H9 (cell line): ENCODE data around the gene SELPLG. TPM values are rescaled to one million over a fixed set of nuclear protein-coding genes. Genes with fewer than 3 reads are reported as not detected.

Experiments
- DNase-seq: peaks from one replicate; pipeline ENCODE4 v3.0.0-alpha.2; 2017
- H2AFZ ChIP-seq: one replicate; pipeline ENCODE4 v1.6.1; 2013; ENCODE audit warnings: mild to moderate bottlenecking, low read length, control low read depth, moderate library complexity
- H2AK5ac ChIP-seq: 2 replicates; pipeline ENCODE4 v1.6.1; 2013; ENCODE audit warnings: low read length, control low read depth, mixed read lengths; ENCODE audit not compliant: insufficient read length
- H2BK120ac ChIP-seq: one replicate; pipeline ENCODE4 v1.6.1; 2013; ENCODE audit warnings: low read depth, mild to moderate bottlenecking, low read length, control low read depth, inconsistent platforms; ENCODE audit not compliant: poor library complexity, severe bottlenecking
- H2BK12ac ChIP-seq: 2 replicates; pipeline ENCODE4 v1.6.1; 2013; ENCODE audit warnings: low read length, control low read depth, mixed read lengths, low read depth; ENCODE audit not compliant: insufficient read length
- H2BK15ac ChIP-seq: 2 replicates; pipeline ENCODE4 v1.6.1; 2013; ENCODE audit warnings: low read depth, low read length, control low read depth
- H2BK20ac ChIP-seq: one replicate; pipeline ENCODE4 v1.6.1; 2013; ENCODE audit warnings: low read depth, mild to moderate bottlenecking, low read length, control low read depth, inconsistent platforms; ENCODE audit not compliant: poor library complexity, severe bottlenecking
- H2BK5ac ChIP-seq: 2 replicates; pipeline ENCODE4 v1.6.1; 2013; ENCODE audit warnings: low read length, control low read depth, mixed read lengths; ENCODE audit not compliant: insufficient read length
- H3K14ac ChIP-seq: 2 replicates; pipeline ENCODE4 v1.6.1; 2013; ENCODE audit warnings: low read length, control low read depth; ENCODE audit not compliant: insufficient read depth
- H3K18ac ChIP-seq: 2 replicates; pipeline ENCODE4 v1.6.1; 2013; ENCODE audit warnings: low read depth, mild to moderate bottlenecking, mixed read lengths, low read length, control low read depth; ENCODE audit not compliant: insufficient read length
- H3K23ac ChIP-seq: 2 replicates; pipeline ENCODE4 v1.6.1; 2013; ENCODE audit warnings: low read length, control low read depth, mixed read lengths, low read depth; ENCODE audit not compliant: insufficient read length
- H3K23me2 ChIP-seq: 2 replicates; pipeline ENCODE4 v1.6.1; 2013; ENCODE audit warnings: low read depth, mild to moderate bottlenecking, mixed read lengths, low read length, control low read depth; ENCODE audit not compliant: insufficient read length, poor library complexity, severe bottlenecking
- H3K27ac ChIP-seq: 2 replicates; pipeline ENCODE4 v1.5.1; 2013; ENCODE audit warnings: low read length, control low read depth, mixed read lengths, low read depth; ENCODE audit not compliant: insufficient read length
- H3K27me3 ChIP-seq: 2 replicates; pipeline ENCODE4 v1.6.1; 2013; ENCODE audit warnings: low read length, control low read depth, inconsistent platforms; ENCODE audit not compliant: insufficient read depth
- H3K4ac ChIP-seq: 2 replicates; pipeline ENCODE4 v1.6.1; 2013; ENCODE audit warnings: low read depth, mild to moderate bottlenecking, control low read depth, inconsistent platforms, low read length, moderate library complexity
- H3K4me1 ChIP-seq: 2 replicates; pipeline ENCODE4 v1.6.1; 2013; ENCODE audit warnings: low read length, control low read depth, inconsistent platforms; ENCODE audit not compliant: insufficient read depth
- H3K4me2 ChIP-seq: 2 replicates; pipeline ENCODE4 v1.6.1; 2013; ENCODE audit warnings: low read length, control low read depth, mixed read lengths; ENCODE audit not compliant: insufficient read length, insufficient read depth
- H3K56ac ChIP-seq: 2 replicates; pipeline ENCODE4 v1.6.1; 2013; ENCODE audit warnings: low read depth, mild to moderate bottlenecking, mixed read lengths, low read length, control low read depth; ENCODE audit not compliant: insufficient read length
- H3K79me1 ChIP-seq: 2 replicates; pipeline ENCODE4 v1.6.1; 2013; ENCODE audit warnings: low read depth, mild to moderate bottlenecking, moderate library complexity, low read length, control low read depth, inconsistent platforms; ENCODE audit not compliant: insufficient read depth, poor library complexity, severe bottlenecking
- H3K79me2 ChIP-seq: 2 replicates; pipeline ENCODE4 v1.6.1; 2013; ENCODE audit warnings: low read length, control low read depth, inconsistent platforms; ENCODE audit not compliant: insufficient read depth
- H3K9ac ChIP-seq: 2 replicates; pipeline ENCODE4 v1.6.1; 2013; ENCODE audit warnings: low read length, control low read depth, mixed read lengths; ENCODE audit not compliant: insufficient read length; ENCODE audit errors: extremely low read depth
- H3K9me3 ChIP-seq: one replicate; pipeline ENCODE4 v1.6.1; 2013; ENCODE audit warnings: low read depth, low read length, inconsistent platforms; ENCODE audit not compliant: control insufficient read depth
- H3T11ph ChIP-seq: one replicate; pipeline ENCODE4 v1.6.1; 2013; ENCODE audit warnings: mild to moderate bottlenecking, low read length, control low read depth, inconsistent platforms
- H4K20me1 ChIP-seq: one replicate; pipeline ENCODE4 v1.6.1; 2013; ENCODE audit not compliant: control insufficient read depth, insufficient read length, insufficient read depth
- H4K5ac ChIP-seq: 2 replicates; pipeline ENCODE4 v1.6.1; 2013; ENCODE audit warnings: low read depth, mild to moderate bottlenecking, mixed read lengths, low read length, control low read depth; ENCODE audit not compliant: insufficient read length
- H4K8ac ChIP-seq: replicated peaks from 2 replicates; pipeline ENCODE4 v1.6.1; 2013; ENCODE audit warnings: low read length, control low read depth, mixed read lengths, low read depth; ENCODE audit not compliant: insufficient read length
- H4K91ac ChIP-seq: 2 replicates; pipeline ENCODE4 v1.6.1; 2013; ENCODE audit warnings: low read depth, mild to moderate bottlenecking, moderate library complexity, mixed read lengths, low read length, control low read depth; ENCODE audit not compliant: insufficient read length
- H3K27ac Mint-ChIP-seq, 3 experiments: 2 replicates in 2 of 3; 3 replicates in 1 of 3; pipeline ENCODE4 v1.8.0; 2020 to 2021; ENCODE audit warnings: mixed read lengths in 3 of 3, mild to moderate bottlenecking in 1 of 3, moderate library complexity in 1 of 3
- H3K27me3 Mint-ChIP-seq: 2 replicates; pipeline ENCODE4 v1.8.0; 2021; ENCODE audit warnings: low read depth, mild to moderate bottlenecking, moderate library complexity, mixed read lengths
- H3K36me3 Mint-ChIP-seq, 3 experiments: 2 replicates in 2 of 3; 3 replicates in 1 of 3; pipeline ENCODE4 v1.8.0; 2020 to 2021; ENCODE audit warnings: low read depth in 3 of 3, mixed read lengths in 3 of 3; ENCODE audit not compliant: insufficient read depth in 1 of 3
- H3K4me1 Mint-ChIP-seq, 2 experiments: 2 replicates each; pipeline ENCODE4 v1.8.0; 2020; ENCODE audit warnings: mixed read lengths in 2 of 2
- H3K4me3 Mint-ChIP-seq, 2 experiments: 2 replicates in 1 of 2; 3 replicates in 1 of 2; pipeline ENCODE4 v1.8.0; 2020 to 2021; ENCODE audit warnings: mild to moderate bottlenecking in 2 of 2, mixed read lengths in 2 of 2, moderate library complexity in 1 of 2
- H3K9me3 Mint-ChIP-seq, 2 experiments: 2 replicates in 1 of 2; 3 replicates in 1 of 2; pipeline ENCODE4 v1.8.0; 2020; ENCODE audit warnings: mild to moderate bottlenecking in 2 of 2, mixed read lengths in 2 of 2, moderate library complexity in 1 of 2
- WGBS: extraction: QIAGEN DNeasy Blood & Tissue Kit; methylation state at CpG from one replicate; pipeline ENCODE4 v1.1.7; 2013; ENCODE audit warnings: missing lambda C conversion rate, low lambda C conversion rate, mixed read lengths; ENCODE audit not compliant: insufficient read length; ENCODE audit errors: extremely low coverage; 5-methylcytosine and 5-hydroxymethylcytosine counted together
- total RNA-seq: library from RNA; stranded (reverse); gene quantifications from 2 replicates; pipeline ENCODE4 v1.2.1, GENCODE V29; 2021
- TF ChIP-seq, protein P1 (sequence below): fragments of 200-600 bp; sonication (generic); conservative IDR thresholded peaks from 3 replicates; pipeline ENCODE4 v1.8.0; 2021; ENCODE audit warnings: antibody characterized with exemption, mild to moderate bottlenecking

The SELPLG gene
- total RNA-seq, 1 experiment from 2014 or later, result 0.15 TPM

DNA sequence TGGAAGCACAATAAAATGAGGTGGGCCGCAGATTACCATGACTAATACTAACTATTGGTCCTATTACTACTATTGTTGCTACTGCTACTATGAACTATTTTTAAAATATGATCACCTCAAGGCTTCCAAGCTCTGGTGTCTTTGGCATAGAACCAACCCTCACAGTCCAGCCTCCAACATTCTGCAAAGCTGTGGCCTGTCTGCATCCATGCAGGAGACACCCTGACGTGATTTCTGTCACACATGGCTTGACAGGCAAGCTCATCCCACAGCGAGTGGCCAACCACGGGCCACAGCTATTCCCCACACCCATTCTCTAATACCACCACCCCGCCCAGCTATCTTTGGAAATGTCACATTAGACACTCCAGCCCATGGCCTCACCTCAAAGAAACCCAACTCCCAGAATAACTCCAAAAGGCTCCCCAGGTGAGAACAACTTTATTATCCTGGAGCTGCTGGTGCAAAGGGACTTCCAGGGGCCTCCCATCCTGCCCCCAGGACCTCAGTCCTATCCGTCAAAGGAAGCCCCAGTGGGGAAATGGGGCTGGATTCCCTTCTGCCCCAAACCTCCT lies 56.9 kb downstream of the SELPLG start:
- Mint-ChIP-seq H3K27ac (no peak overlapping the region), H3K36me3 (peaks cover 4 to 11% (median 4%) of the 10 kb centered on the region in 3 experiments; a peak in 5 of 7 replicates), H3K4me1 (no peaks in the 10 kb centered on the region), H3K4me3 (no peak overlapping the region), H3K27me3 (peaks cover 6% of the 10 kb centered on the region), H3K9me3 (peaks cover 9 to 10% of the 10 kb centered on the region in 2 experiments)
- TF ChIP-seq, protein P1, sequence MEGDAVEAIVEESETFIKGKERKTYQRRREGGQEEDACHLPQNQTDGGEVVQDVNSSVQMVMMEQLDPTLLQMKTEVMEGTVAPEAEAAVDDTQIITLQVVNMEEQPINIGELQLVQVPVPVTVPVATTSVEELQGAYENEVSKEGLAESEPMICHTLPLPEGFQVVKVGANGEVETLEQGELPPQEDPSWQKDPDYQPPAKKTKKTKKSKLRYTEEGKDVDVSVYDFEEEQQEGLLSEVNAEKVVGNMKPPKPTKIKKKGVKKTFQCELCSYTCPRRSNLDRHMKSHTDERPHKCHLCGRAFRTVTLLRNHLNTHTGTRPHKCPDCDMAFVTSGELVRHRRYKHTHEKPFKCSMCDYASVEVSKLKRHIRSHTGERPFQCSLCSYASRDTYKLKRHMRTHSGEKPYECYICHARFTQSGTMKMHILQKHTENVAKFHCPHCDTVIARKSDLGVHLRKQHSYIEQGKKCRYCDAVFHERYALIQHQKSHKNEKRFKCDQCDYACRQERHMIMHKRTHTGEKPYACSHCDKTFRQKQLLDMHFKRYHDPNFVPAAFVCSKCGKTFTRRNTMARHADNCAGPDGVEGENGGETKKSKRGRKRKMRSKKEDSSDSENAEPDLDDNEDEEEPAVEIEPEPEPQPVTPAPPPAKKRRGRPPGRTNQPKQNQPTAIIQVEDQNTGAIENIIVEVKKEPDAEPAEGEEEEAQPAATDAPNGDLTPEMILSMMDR, result no peak
- Histone ChIP-seq H4K5ac (no peak overlapping the region), H3K14ac (no peak overlapping the region), H4K20me1 (no peaks in the 10 kb centered on the region), H3K4me1 (no peaks in the 10 kb centered on the region), H2BK120ac (no peak overlapping the region), H3K79me1 (no peaks in the 10 kb centered on the region), H2AK5ac (no peak overlapping the region), H3K27me3 (no peaks in the 10 kb centered on the region), H3K9ac (no peak overlapping the region), H3K9me3 (no peaks in the 10 kb centered on the region), H3T11ph (no peak overlapping the region), H3K56ac (no peak overlapping the region), H3K23me2 (no peaks in the 10 kb centered on the region), H2BK20ac (no peak overlapping the region), H2BK15ac (no peak overlapping the region), H3K4ac (no peak overlapping the region), H3K18ac (no peak overlapping the region), H2BK12ac (no peak overlapping the region), H3K27ac (no peak overlapping the region), H2BK5ac (no peak overlapping the region), H3K23ac (no peak overlapping the region), H4K8ac (no peak overlapping the region), H3K79me2 (no peaks in the 10 kb centered on the region), H3K4me2 (no peak overlapping the region), H2AFZ (no peak overlapping the region), H4K91ac (no peak overlapping the region)
- no CpG with 5 or more reads among the region's 6 CpGs for WGBS
- peak; percentile 20 for DNase-seq
